Fibroblast of skin of scalp (primary cell): ENCODE measurements around the gene MAPK8.

ENCODE experiments used
- DNase-seq: peaks from one replicate; pipeline ENCODE4 v3.0.0-alpha.2; 2013

MAPK8 gene

GRCh38 chr10:48384699-48384982 is 78.2 kb downstream of the MAPK8 start:
- DNase-seq: peak; percentile 27

- DNase-seq: no peak
Observed at GRCh38 chr10:48389272-48389671, 82.8 kb downstream of the MAPK8 start.

- no peak for DNase-seq
Observed at GRCh38 chr10:48389846-48390557, 83.5 kb downstream of the MAPK8 start.

- DNase-seq: no peak
Observed at GRCh38 chr10:48390558-48390871, 84.0 kb downstream of the MAPK8 start.

- DNase-seq: peak; percentile 51
Observed at GRCh38 chr10:48390933-48391845, 84.7 kb downstream of the MAPK8 start.

- DNase-seq: no peak
Observed at GRCh38 chr10:48391994-48392393, 85.5 kb downstream of the MAPK8 start.

- no peak for DNase-seq
Observed at GRCh38 chr10:48398261-48398660, 91.8 kb downstream of the MAPK8 start.

GRCh38 chr10:48399056-48399541 is 92.6 kb downstream of the MAPK8 start:
- DNase-seq: no peak

- DNase-seq: no peak
Observed at GRCh38 chr10:48399551-48399950, 93.1 kb downstream of the MAPK8 start.

GRCh38 chr10:48400129-48400849 is 93.8 kb downstream of the MAPK8 start:
- peak; percentile 55 for DNase-seq

- no peak for DNase-seq
Observed at GRCh38 chr10:48400850-48401220, 94.4 kb downstream of the MAPK8 start.

GRCh38 chr10:48404646-48405045 is 98.2 kb downstream of the MAPK8 start:
- DNase-seq: peak; percentile 40

- DNase-seq: no peak
Observed at GRCh38 chr10:48406204-48406603, 99.7 kb downstream of the MAPK8 start.

- DNase-seq: no peak
Observed at GRCh38 chr10:48406658-48407057, 100.2 kb downstream of the MAPK8 start.

GRCh38 chr10:48410503-48410902 is 104.0 kb downstream of the MAPK8 start:
- no peak for DNase-seq

- DNase-seq: no peak
Observed at GRCh38 chr10:48411510-48411909, 105.0 kb downstream of the MAPK8 start.

- no peak for DNase-seq
Observed at GRCh38 chr10:48412081-48412480, 105.6 kb downstream of the MAPK8 start.

- no peak for DNase-seq
Observed at GRCh38 chr10:48412933-48413332, 106.5 kb downstream of the MAPK8 start.

GRCh38 chr10:48414160-48414559 is 107.7 kb downstream of the MAPK8 start:
- DNase-seq: no peak

- peak; percentile 66 for DNase-seq
Observed at GRCh38 chr10:48414778-48415177, 108.3 kb downstream of the MAPK8 start.

- no peak for DNase-seq
Observed at GRCh38 chr10:48416584-48417232, 110.2 kb downstream of the MAPK8 start.

GRCh38 chr10:48417374-48417773 is 110.9 kb downstream of the MAPK8 start:
- no peak for DNase-seq
